Measurements from ENCODE around the gene LRFN2. TPM values are rescaled to one million over a fixed set of nuclear protein-coding genes. Genes with fewer than 3 reads are reported as not detected.

LRFN2 gene
- polyA plus RNA-seq, 1 of the 3 experiments (the other 2 are of a cell fraction): 0.02 TPM

- Histone ChIP-seq H4K20me1 (ENCODE audit: insufficient read depth) (no peaks in the 10 kb centered on the region), H3K9ac (no peak overlapping the region), H3K27ac (ENCODE audit: low read depth in 2 of 2, low read length in 1 of 2) (no peak overlapping the region), H3K4me3 (ENCODE audit: low read depth in 2 of 2, low read length in 1 of 2) (no peak overlapping the region), H3K9me2 (no peaks in the 10 kb centered on the region), H3K27me3 (ENCODE audit: insufficient read depth) (no peaks in the 10 kb centered on the region), H3K79me2 (ENCODE audit: insufficient read depth) (no peaks in the 10 kb centered on the region), H3K9me3 (no peaks in the 10 kb centered on the region), H3K4me2 (no peak overlapping the region), H2AFZ (ENCODE audit: low read depth) (no peak overlapping the region), H3K36me3 (replicated peaks in 1 of 2; ENCODE audit: control insufficient read depth in 1 of 2, insufficient read depth in 2 of 2, low read length in 1 of 2) (no peaks in the 10 kb centered on the region), H3K4me1 (ENCODE audit: control insufficient read depth in 1 of 2, insufficient read depth in 2 of 2, low read depth in 1 of 2, low read length in 1 of 2) (peaks cover 0 to 26% of the 10 kb centered on the region in 2 experiments; a peak in 2 of 4 replicates), H3F3A (replicated peaks; ENCODE audit: insufficient read depth) (no peaks in the 10 kb centered on the region)
- DNase-seq: no peak
- TF ChIP-seq RAD21 (IDR thresholded peaks at IDR 0.05; ENCODE audit: low read length) (no peak), ELF1 (IDR thresholded peaks at IDR 0.05) (no peak), PBX3 (IDR thresholded peaks at IDR 0.05) (no peak), EZH2phosphoT487 (IDR thresholded peaks at IDR 0.05; ENCODE audit: borderline replicate concordance, low read depth) (no peak), YY1 (IDR thresholded peaks at IDR 0.05; ENCODE audit: low read depth) (no peak), SIN3A (IDR thresholded peaks at IDR 0.05; ENCODE audit: borderline replicate concordance, low read depth, low read length) (no peak), FOXM1 (IDR thresholded peaks at IDR 0.05; ENCODE audit: low read depth) (no peak), USF2 (IDR thresholded peaks at IDR 0.05; ENCODE audit: borderline replicate concordance, low read depth, low read length) (no peak), MXI1 (IDR thresholded peaks at IDR 0.05; ENCODE audit: low read depth, low read length) (no peak), NFIC (IDR thresholded peaks at IDR 0.05; ENCODE audit: borderline replicate concordance) (no peak), MAX (IDR thresholded peaks at IDR 0.05; ENCODE audit: low read depth) (no peak), USF1 (IDR thresholded peaks at IDR 0.05; ENCODE audit: borderline replicate concordance, low read depth) (no peak), GATA2 (CRISPR knock-in tag; IDR thresholded peaks at IDR 0.05) (no peak)
- WGBS (ENCODE audit: low lambda C conversion rate): 24% methylated on average over 3 of the region's 3 CpGs
- ChIA-PET CTCF (interaction anchor here (1.2 kb wide), 1 partner anchor 9 kb away, joined by 5 read pairs; the partner anchor contains the start of gene LRFN2), POLR2A (no interaction called here)
These were observed 8.1 kb downstream of the LRFN2 start for GRCh38 chr6:40579101-40579500.

GRCh38 chr6:40577672-40578071, 9.5 kb downstream of the LRFN2 start:
- no peak overlapping the region for H3K4me2 ChIP-seq
- 75% methylated on average over 4 of the region's 4 CpGs for WGBS (ENCODE audit: low lambda C conversion rate)
- no peaks in the 10 kb centered on the region for H3K9me3 ChIP-seq
- no peaks in the 10 kb centered on the region for H4K20me1 ChIP-seq (ENCODE audit: insufficient read depth)
- peaks cover 0 to 14% of the 10 kb centered on the region in 2 experiments; a peak in 2 of 4 replicates for H3K4me1 ChIP-seq (ENCODE audit: control insufficient read depth in 1 of 2, insufficient read depth in 2 of 2, low read depth in 1 of 2, low read length in 1 of 2)
- no peak overlapping the region for H3K9ac ChIP-seq
- ChIA-PET CTCF (interaction anchor here (1.0 kb wide), 1 partner anchor 10 kb away, joined by 4 read pairs; the partner anchor contains the start of gene LRFN2), POLR2A (no interaction called here)
- no peak overlapping the region for H3K27ac ChIP-seq (ENCODE audit: low read depth in 2 of 2, low read length in 1 of 2)
- H3K36me3 ChIP-seq (replicated peaks in 1 of 2; ENCODE audit: control insufficient read depth in 1 of 2, insufficient read depth in 2 of 2, low read length in 1 of 2): no peaks in the 10 kb centered on the region
- H3K79me2 ChIP-seq (ENCODE audit: insufficient read depth): no peaks in the 10 kb centered on the region
- H2AFZ ChIP-seq (ENCODE audit: low read depth): no peak overlapping the region
- no peak for TF ChIP-seq NRF1 (IDR thresholded peaks at IDR 0.05; ENCODE audit: low read depth, low read length)
- no peak for TF ChIP-seq POLR2AphosphoS5 (IDR thresholded peaks at IDR 0.05; ENCODE audit: low read depth, low read length)
- TF ChIP-seq RAD21 (IDR thresholded peaks at IDR 0.05; ENCODE audit: low read length): no peak
- no peak for TF ChIP-seq CHD2 (IDR thresholded peaks at IDR 0.05; ENCODE audit: low read length, partially characterized antibody)
- TF ChIP-seq FOSL2 (IDR thresholded peaks at IDR 0.05; ENCODE audit: borderline replicate concordance, low read depth): no peak
- DNase-seq: no peak
- H3K9me2 ChIP-seq: no peaks in the 10 kb centered on the region
- no peak overlapping the region for H3K4me3 ChIP-seq (ENCODE audit: low read depth in 2 of 2, low read length in 1 of 2)
- H3F3A ChIP-seq (replicated peaks; ENCODE audit: insufficient read depth): no peaks in the 10 kb centered on the region
- H3K27me3 ChIP-seq (ENCODE audit: insufficient read depth): no peaks in the 10 kb centered on the region
